ENCODE data around the gene UCMA. TPM values are rescaled to one million over a fixed set of nuclear protein-coding genes. Genes with fewer than 3 reads are reported as not detected.
"Not testable (repeated sequence)": the region's sequence is repeated elsewhere in the genome, so short reads cannot be mapped to it uniquely, and the experiment has no call there.

The UCMA gene
- total RNA-seq, 1 donor from 2014 or later, result not detected

- ATAC-seq (no peak), DNase-seq (ENCODE audit: low spot score) (no peak)
- intact Hi-C loops (cut with DNase I), result no loop called here
Measured at GRCh38 chr10:13238271-13239077, 4.3 kb upstream of the UCMA start.

- DNase-seq (ENCODE audit: low spot score) (no peak), ATAC-seq (no peak)
- intact Hi-C loops (cut with DNase I), result no loop called here
Measured at GRCh38 chr10:13236638-13237037, 2.5 kb upstream of the UCMA start.

DNA sequence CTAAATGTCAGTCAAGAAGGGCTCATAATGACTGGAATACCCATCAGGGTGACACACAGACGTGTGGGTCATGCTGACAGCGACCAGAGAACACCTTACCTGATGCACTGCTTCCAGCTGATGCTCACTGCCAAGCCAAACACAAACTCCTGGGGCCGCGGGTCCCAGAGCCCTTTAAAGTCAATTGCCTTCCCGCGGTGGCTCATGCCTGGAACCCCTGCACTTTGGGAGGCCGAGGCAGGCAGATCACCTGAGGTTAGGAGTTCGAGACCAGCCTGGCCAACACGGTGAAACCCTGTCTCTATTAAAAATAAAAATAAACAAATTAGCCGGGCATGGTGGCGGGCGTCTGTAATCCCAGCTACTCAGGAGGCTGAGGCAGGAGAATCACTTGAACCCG lies 562 bp upstream of the UCMA start:
- DNase-seq (ENCODE audit: low spot score); intact Hi-C loops (cut with DNase I); ATAC-seq: not testable (repeated sequence)

- intact Hi-C loops (cut with DNase I), result no loop called here
- no peak for DNase-seq (ENCODE audit: low spot score)
- no peak for ATAC-seq
Measured at GRCh38 chr10:13233358-13233757, 816 bp downstream of the UCMA start.

DNA sequence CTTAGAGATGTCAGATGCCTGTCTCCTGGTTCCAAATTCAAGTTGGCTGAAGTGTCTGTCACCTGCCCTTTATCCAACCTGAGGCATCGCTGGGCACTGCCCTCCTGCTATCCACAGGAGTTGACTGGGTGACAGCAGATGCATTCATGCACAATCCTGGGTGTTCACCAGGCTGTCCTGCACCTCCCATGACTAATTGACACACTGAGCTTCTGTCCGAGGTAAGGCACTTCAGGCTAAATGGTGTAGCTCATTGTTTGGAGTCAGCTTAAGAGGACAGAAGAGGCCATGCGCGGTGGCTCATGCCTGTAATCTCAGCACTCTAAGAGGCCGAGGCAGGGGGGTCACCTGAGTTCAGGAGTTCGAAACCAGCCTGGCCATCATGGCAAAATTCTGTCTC lies 2.4 kb downstream of the UCMA start:
- intact Hi-C loops (cut with DNase I), result no loop called here
- ATAC-seq (no peak), DNase-seq (ENCODE audit: low spot score) (no peak)

- intact Hi-C loops (cut with DNase I), result no loop called here
- ATAC-seq, result no peak
- no peak for DNase-seq (ENCODE audit: low spot score)
Measured at GRCh38 chr10:13231190-13231589, 3.0 kb downstream of the UCMA start.

DNA sequence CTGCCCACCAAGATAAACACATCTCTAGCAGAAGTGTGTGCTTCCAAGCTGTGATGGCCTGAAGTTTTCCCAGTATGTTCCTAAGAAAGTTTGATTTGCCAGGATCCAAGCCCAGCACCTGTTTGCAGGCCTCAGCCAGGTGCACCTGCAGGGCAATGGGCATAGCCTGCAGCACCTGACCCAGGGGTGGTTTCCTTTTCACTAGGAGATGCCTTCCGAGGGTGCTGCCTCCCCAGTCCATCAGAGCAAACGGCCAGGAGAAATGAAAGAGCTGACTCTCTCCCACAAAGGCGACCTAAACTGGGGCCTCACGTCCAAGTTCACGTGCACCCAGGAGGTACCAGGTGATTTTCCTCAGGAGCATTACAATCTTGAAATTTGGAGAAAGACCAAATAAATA lies 7.1 kb downstream of the UCMA start:
- DNase-seq (ENCODE audit: low spot score) (no peak), ATAC-seq (no peak)
- intact Hi-C loops (cut with DNase I), result no loop called here

GRCh38 chr10:13225601-13226000 lies 8.6 kb downstream of the UCMA start:
- intact Hi-C loops (cut with DNase I), result no loop called here
- ATAC-seq (no peak), DNase-seq (ENCODE audit: low spot score) (no peak)

DNA sequence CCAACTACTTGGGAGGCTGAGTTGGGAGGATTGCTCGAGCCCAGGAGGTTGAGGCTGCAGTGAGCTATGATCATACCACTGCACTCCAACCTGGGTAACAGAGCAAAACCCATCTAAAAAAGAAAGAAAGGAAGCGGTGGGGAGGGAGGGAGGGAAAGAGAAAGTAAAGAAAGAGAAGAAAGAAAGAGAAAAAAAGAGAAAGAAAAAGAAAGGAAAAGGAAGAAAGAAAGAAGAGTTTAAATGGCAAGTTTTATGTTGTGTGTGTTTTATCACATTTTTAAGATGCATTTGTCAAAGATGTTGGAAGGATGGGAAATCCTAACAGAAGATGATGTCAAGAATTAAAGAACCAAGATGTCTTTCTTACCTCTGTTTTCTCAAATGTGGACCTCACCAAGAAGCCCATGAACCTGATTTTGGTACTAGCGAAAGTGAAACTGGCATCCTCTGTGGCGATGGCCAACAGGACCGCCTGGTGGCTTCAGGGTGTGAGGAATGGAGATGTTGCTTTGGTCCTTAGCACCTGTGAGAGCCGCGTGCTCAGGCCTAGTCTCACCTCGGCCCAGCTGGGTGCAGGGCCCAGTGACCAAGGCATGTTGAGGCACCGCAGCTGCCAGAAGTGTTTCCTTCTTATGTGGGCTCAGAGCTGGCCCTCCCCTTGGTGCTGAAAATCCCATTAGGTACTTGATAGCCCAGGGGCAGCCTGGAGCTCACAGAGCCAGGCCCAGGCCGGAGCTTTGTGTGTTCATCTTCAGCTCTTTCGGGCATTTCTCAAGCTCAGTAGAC lies 9.8 kb downstream of the UCMA start:
- no peak for ATAC-seq
- intact Hi-C loops (cut with DNase I), result no loop called here
- no peak for DNase-seq (ENCODE audit: low spot score)

DNA sequence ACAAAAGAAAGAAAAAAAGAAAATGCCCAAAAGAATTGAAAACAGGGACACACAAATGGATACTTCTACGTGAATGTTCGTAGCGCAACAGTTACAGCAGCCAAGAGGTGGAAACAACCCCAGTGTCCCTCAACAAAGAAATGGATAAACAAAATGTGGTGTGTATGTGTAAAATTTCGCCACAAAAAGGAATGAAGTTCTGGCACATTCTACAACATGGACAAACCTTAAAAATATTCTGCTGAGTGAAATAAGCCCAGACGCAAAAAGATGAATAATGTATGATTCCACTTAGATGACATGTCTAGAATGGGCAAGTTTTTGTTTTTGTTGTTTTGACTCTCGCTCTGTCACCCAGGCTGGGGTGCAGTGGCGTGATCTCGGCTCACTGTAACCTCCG lies 10.9 kb downstream of the UCMA start:
- intact Hi-C loops (cut with DNase I), result no loop called here
- no peak for ATAC-seq
- DNase-seq (ENCODE audit: low spot score), result no peak

DNA sequence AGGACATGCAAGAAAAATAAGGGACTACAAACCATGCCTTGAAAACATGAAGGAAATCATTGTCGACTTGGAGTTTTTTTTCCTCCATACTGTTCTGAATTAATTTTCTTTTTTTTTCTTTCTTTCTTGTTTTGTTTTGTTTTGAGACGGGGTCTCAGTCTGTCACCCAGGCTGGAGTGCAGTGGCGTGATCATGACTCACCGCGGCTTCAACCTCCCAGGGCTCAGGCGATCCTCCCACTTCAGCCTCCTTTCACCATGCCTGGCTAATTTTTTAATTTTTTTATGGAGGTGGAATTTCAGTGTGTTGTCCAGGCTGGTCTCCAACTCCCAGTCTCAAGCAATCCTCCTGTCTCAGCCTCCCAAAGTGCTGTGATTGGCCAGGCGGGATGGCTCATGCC lies 11.6 kb downstream of the UCMA start:
- intact Hi-C loops (cut with DNase I), result no loop called here
- ATAC-seq, result no peak
- DNase-seq (ENCODE audit: low spot score), result no peak

GRCh38 chr10:13222151-13222550 lies 12.0 kb downstream of the UCMA start:
- no peak for DNase-seq (ENCODE audit: low spot score)
- ATAC-seq, result no peak
- intact Hi-C loops (cut with DNase I), result no loop called here

DNA sequence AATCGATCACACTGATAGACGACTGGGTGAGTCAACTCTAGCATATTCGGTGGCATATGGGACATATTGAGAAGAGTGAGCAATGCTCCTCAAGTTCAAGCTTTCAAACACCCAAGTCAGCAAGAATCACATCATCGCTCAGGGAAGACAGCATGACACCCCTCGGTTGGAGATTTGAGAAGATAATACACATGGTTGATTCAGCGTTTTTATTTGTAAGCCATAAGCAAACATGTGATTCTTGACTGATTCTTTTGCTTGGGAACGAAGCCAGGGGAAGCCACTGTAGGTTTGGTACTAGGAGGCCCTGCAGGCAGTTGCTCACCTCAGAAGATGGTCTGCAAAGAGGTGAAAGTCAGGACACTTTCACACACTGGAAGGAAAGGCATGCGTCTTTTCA lies 12.6 kb downstream of the UCMA start:
- intact Hi-C loops (cut with DNase I), result no loop called here
- ATAC-seq (no peak), DNase-seq (ENCODE audit: low spot score) (no peak)

DNA sequence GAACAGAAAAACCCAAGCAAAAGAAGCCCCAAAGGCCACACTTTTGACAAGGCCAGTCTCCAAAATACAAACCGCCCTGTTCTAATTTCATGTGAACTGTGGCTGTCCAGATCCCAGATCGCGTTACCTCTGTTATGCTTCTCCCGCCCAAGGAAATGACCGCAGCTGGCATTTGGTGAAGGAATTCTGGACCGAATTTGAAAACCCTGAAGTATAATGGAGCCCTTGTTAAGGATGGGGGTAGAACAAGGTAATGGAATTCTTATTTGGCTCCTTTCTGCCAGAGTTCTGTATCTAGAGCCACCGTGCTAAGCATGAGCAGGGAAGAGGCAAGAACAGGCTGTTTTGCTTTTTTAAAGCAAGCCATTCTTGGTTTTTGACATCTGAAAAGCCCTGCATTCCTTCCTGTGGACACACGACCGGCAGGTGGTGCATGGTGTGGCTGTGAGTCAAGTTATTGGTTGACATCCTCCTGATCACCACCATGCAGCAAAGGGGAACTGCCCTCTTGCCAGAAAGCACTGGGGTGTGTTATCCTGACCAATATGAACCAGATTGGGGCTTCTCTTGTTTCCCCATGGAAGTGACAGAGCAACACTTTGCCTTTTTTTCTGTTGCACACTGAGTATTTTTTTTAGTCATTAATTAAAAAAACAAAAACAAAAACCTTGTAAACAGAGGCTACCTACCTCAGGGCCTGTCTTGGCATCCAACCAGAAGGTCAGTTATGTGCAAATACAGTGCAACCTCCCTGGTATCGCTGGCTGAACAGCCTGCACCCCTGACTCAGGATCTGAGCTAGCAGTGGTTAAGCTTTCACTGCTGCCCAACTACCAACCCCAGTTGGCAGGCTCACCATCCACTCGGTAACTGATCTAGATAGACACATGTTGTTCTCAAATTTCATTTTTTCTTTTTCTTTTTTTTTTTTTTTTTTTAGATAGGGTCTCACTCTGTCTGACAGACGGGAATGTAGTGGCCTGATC lies 14.2 kb downstream of the UCMA start:
- DNase-seq (ENCODE audit: low spot score), result no peak

DNA sequence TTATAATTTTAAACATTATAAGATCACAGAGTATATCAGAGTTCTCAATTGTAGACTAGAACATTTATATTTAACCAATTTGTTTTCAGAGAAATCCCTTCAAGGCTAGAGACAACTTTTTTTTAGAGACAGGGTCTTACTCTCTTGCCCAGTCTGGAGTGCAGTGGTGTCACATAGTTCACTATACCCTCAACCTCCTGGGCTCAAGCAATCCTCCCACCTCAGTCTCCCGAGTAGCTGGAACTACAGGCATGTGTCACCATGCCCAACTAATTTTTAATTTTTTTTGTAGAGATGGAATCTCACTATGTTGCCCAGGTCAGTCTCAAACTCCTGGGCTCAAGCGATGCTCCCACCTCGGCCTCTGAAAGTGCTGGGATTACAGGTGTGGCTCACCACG lies 15.3 kb downstream of the UCMA start:
- intact Hi-C loops (cut with DNase I), result no loop called here
- DNase-seq (ENCODE audit: low spot score), result no peak
- no peak for ATAC-seq

More for the DNA sequence above, 14.2 kb downstream of the UCMA start:
- peak; percentile 42 for ATAC-seq
- intact Hi-C loops (cut with DNase I), result no loop called here

DNA sequence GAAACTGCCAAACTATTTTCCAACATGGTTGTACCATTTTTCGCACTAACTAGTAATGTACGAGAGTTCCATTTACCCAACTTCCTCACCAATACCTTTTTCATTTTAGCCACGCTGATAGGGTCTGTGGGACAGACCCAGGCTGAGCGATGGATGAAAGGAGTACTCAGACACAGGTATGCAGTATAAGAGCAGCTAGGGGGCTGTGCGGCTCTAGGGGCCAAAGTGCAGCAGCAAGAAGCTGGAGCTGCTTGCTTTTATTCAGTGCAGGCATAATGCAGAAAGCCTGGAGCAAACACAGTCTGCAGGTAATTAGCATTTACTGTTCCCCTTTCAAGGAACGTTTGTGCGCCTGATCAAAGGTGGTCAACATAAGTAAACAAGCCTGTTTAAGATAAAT lies 21.0 kb downstream of the UCMA start:
- intact Hi-C loops (cut with DNase I), result no loop called here
- no peak for DNase-seq (ENCODE audit: low spot score)
- ATAC-seq, result no peak

GRCh38 chr10:13206546-13207443 lies 27.4 kb downstream of the UCMA start:
- DNase-seq (ENCODE audit: low spot score) (no peak), ATAC-seq (no peak)
- intact Hi-C loops (cut with DNase I), result loop anchor here (5.0 kb wide), 1 partner anchor 1534 kb away; no protein-coding TSS in a partner anchor

DNA sequence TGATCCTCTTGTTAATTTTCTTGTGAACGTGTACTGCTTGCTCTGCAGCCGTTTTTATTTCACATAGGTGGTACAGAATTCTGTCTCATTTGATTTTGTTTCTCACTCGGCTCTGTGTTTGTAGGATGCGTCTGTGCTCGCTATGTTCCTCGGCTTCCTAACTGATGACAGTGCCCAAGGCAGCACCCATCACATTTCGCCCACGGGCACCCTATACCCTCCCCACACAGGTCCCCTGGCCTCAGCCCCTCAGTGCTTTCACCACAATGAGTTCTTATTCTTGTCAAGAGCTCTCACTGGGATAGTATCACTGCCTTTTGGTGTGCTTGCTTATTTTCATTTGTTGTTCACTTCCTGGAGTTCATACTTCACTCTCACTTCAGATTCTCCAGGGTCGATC lies 28.1 kb downstream of the UCMA start:
- ATAC-seq (no peak), DNase-seq (ENCODE audit: low spot score) (no peak)
- intact Hi-C loops (cut with DNase I), result loop anchor here (5.0 kb wide), 1 partner anchor 1534 kb away; no protein-coding TSS in a partner anchor
